Aorta (tissue), 5 donors: ENCODE results near the gene SIRT5. TPM values are rescaled to one million over a fixed set of nuclear protein-coding genes. Genes with fewer than 3 reads are reported as not detected.

Experiments
- ATAC-seq: fragments of 200-7000 bp; cut with Tn5 transposase; one replicate; pipeline ENCODE4 v1.9.1; 2022; ENCODE audit warnings: moderate library complexity; ENCODE audit not compliant: low FRiP score
- DNase-seq, 2 donors: peaks; one replicate each; pipeline ENCODE4 v3.0.0-alpha.2; 2020
- H3K27ac ChIP-seq, 2 donors: one replicate each; pipeline ENCODE4 v1.5.1; 2013; ENCODE audit warnings: low read length in 2 of 2, mild to moderate bottlenecking in 2 of 2, moderate library complexity in 2 of 2, control low read depth in 1 of 2, inconsistent platforms in 1 of 2, low read depth in 1 of 2
- H3K27me3 ChIP-seq, 2 donors: one replicate each; pipeline ENCODE4 v1.6.1; 2013; ENCODE audit warnings: control low read depth in 1 of 2, low read length in 1 of 2, mild to moderate bottlenecking in 1 of 2, moderate library complexity in 1 of 2; ENCODE audit not compliant: insufficient read depth in 2 of 2, control insufficient read depth in 1 of 2
- H3K36me3 ChIP-seq, 2 donors: one replicate each; pipeline ENCODE4 v1.6.1; 2013; ENCODE audit warnings: control low read depth in 1 of 2, low read length in 1 of 2, mild to moderate bottlenecking in 1 of 2; ENCODE audit not compliant: insufficient read depth in 2 of 2, control insufficient read depth in 1 of 2
- H3K4me1 ChIP-seq, 2 donors: one replicate each; pipeline ENCODE4 v1.6.1; 2013; ENCODE audit warnings: low read length in 2 of 2, control low read depth in 1 of 2, mild to moderate bottlenecking in 1 of 2, moderate library complexity in 1 of 2; ENCODE audit not compliant: insufficient read depth in 2 of 2, control insufficient read depth in 1 of 2
- H3K4me3 ChIP-seq, 2 donors: one replicate each; pipeline ENCODE4 v1.5.1; 2013; ENCODE audit warnings: low read length in 2 of 2, control low read depth in 1 of 2, mild to moderate bottlenecking in 1 of 2
- H3K9me3 ChIP-seq: one replicate; pipeline ENCODE4 v1.6.1; 2013; ENCODE audit warnings: mild to moderate bottlenecking, low read length; ENCODE audit not compliant: control insufficient read depth
- WGBS, 2 donors: extraction: QIAGEN DNeasy Blood & Tissue Kit; methylation state at CpG; one replicate each; pipeline ENCODE4 v1.1.7; 2013; 5-methylcytosine and 5-hydroxymethylcytosine counted together
- intact Hi-C, 2 donors: fragments of 100-400 bp; cut with DNase I; formaldehyde crosslinking; loops; one replicate each; pipeline versions ENCODE4 v1.14.2 to v1.15.0; 2022
- polyA plus RNA-seq, 2 donors: library from polyadenylated mRNA; stranded (reverse); fragments of 200-250 nt; gene quantifications; one replicate each; pipeline ENCODE4 v1.2.3, GENCODE V29; 2013
- total RNA-seq, 2 donors: library from RNA; stranded (reverse); fragmentation: NEBNext Ultra II Directional; extraction: Animal tissue kit (Norgen Biotek cat#: 25700); gene quantifications; one replicate each; pipeline ENCODE4 v1.2.1, GENCODE V29; 2021
- donor health status: healthy with polysubstance abuse.
- donor health status: Bipolar disorder and iron deficiency.
- donor health status: DM: no; HTN: no; CAD: no.
- donor health status: DM: no; HTN: no; CAD: no.
- donor health status: DM: yes; HTN: yes; CAD: no.

Gene SIRT5
- total and polyA plus RNA-seq, 4 donors: 5.0 to 9.8 (median 7.3) TPM

DNA sequence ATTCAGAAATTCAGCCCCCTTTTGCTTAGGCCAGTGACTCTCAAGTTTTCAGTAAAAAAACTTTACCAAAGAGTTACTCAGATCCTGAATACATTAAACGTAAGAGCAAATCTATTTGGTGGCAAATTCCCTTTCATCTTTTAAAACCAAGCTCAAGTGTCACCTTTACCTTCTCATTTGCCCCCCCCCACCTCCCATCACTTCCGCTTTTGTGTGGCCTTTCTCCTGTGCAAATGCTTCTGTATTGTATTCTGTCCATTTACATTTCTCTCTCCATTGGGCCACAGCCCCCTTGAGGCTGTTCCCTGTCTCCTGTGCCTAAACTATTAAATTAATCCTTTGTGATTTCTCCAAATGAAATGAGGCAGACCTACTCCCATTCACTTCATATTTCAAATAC, 42.7 kb downstream of the SIRT5 start:
- Histone ChIP-seq H3K4me1 (peaks cover 0 to 3% of the 10 kb centered on the region in 2 donors), H3K27me3 (no peaks in the 10 kb centered on the region), H3K27ac (no peak overlapping the region), H3K36me3 (peaks cover 0 to 3% of the 10 kb centered on the region in 2 donors), H3K9me3 (no peaks in the 10 kb centered on the region), H3K4me3 (no peak overlapping the region)
- ATAC-seq (no peak), DNase-seq (no peak)
- 74 to 83% methylated on average over 2 of the region's 2 CpGs for WGBS, 2 donors
- intact Hi-C loops: loop anchor here (5.0 to 10.0 kb wide), 3 partner anchors 95 to 150 kb away; partner anchors contain the start of gene RANBP9 (in 1 of the 2)

- no peak for ATAC-seq
- H3K36me3 ChIP-seq: peaks cover 0 to 4% of the 10 kb centered on the region in 2 donors
Observed at GRCh38 chr6:13624871-13625288, 50.5 kb downstream of the SIRT5 start.

DNA sequence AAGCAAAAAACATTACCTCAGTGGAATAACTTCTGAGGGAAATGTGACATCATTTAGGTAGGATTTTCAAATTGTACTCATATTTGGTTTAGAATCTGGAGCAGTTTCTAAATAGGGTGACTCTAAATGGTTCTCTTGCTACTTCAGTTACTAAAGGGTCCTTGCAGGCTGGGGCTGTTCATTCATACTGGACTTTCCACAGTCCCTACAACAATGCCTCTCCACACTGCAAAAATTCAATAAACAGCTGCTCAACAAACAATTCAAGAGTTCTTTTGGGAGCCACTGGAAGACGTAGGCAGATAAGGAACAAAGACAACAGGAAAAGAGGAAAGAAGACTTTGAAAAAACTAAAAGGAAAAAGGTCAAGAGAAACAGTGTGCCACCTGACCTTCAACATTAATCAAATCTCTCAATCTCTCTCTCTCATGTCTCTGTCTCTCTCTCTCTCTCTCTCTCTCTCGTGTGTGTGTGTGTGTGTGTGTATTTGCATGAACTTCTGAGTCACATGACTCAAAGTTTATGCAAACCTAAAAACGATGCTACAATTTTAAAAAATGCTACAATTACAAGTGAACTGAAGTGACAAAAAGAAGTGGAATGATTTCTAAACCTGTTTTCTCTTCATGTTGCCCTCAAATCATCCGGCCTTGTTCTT, 55.2 kb downstream of the SIRT5 start:
- Histone ChIP-seq H3K4me1 (peaks cover 0 to 3% of the 10 kb centered on the region in 2 donors), H3K27me3 (no peaks in the 10 kb centered on the region), H3K4me3 (no peak overlapping the region), H3K36me3 (peaks cover 0 to 1% of the 10 kb centered on the region in 2 donors), H3K9me3 (no peaks in the 10 kb centered on the region), H3K27ac (no peak overlapping the region)
- intact Hi-C loops: loop anchor here in 1 of 2 donors (5.0 kb wide), 1 partner anchor 83 kb away; the partner anchor contains the start of gene RANBP9
- 62 to 63% methylated on average over 4 of the region's 4 CpGs for WGBS, 2 donors
- DNase-seq (no peak), ATAC-seq (no peak)

More at GRCh38 chr6:13624871-13625288, 50.5 kb downstream of the SIRT5 start:
- Histone ChIP-seq H3K27ac (no peak overlapping the region), H3K4me3 (no peak overlapping the region), H3K9me3 (no peaks in the 10 kb centered on the region), H3K27me3 (no peaks in the 10 kb centered on the region), H3K4me1 (peaks cover 0 to under 1% of the 10 kb centered on the region in 2 donors)
- DNase-seq: no peak
- WGBS, 2 donors: 58 to 60% methylated on average over 4 of the region's 4 CpGs
- intact Hi-C loops: no loop called here

DNA sequence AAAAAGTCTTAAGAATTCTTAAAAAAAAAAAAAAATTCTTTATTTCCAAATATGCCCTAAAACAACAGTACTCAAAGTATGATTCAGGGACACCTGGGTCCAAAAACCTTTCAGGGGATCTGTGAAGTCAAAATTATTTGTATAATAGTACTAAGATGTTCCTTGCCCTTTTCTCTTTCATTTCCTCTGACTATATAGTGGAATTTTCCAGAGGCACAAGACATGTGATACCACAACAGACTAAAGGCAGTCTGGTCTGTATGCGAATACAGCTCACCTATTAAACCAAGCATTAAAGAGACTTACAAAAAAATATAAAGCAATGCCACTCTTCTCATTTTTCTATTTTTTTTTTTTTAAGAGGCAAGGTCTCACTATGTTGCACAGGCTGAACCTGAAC, 56.1 kb downstream of the SIRT5 start:
- Histone ChIP-seq H3K27me3 (no peaks in the 10 kb centered on the region), H3K27ac (no peak overlapping the region), H3K9me3 (no peaks in the 10 kb centered on the region), H3K36me3 (peaks cover 0 to under 1% of the 10 kb centered on the region in 2 donors), H3K4me3 (no peak overlapping the region), H3K4me1 (peaks cover 0 to 3% of the 10 kb centered on the region in 2 donors)
- WGBS, 2 donors: 88 to 93% methylated on average over 1 of the region's 1 CpG
- DNase-seq (no peak), ATAC-seq (no peak)
- intact Hi-C loops: loop anchor here in 1 of 2 donors (5.0 kb wide), 1 partner anchor 82 kb away; the partner anchor contains the start of gene RANBP9

GRCh38 chr6:13633343-13633742, 58.9 kb downstream of the SIRT5 start:
- H3K9me3 ChIP-seq: no peaks in the 10 kb centered on the region
- H3K36me3 ChIP-seq: no peaks in the 10 kb centered on the region
- H3K4me1 ChIP-seq: peaks cover 0 to 3% of the 10 kb centered on the region in 2 donors
- DNase-seq (no peak), ATAC-seq (no peak)
- 95 to 98% methylated on average over 2 of the region's 2 CpGs for WGBS, 2 donors
- H3K4me3 ChIP-seq: no peak overlapping the region
- intact Hi-C loops: loop anchor here in 1 of 2 donors (5.0 kb wide), 1 partner anchor 79 kb away; the partner anchor contains the start of gene RANBP9
- H3K27me3 ChIP-seq: no peaks in the 10 kb centered on the region
- H3K27ac ChIP-seq: no peak overlapping the region

- Histone ChIP-seq H3K36me3 (no peaks in the 10 kb centered on the region), H3K4me3 (no peak overlapping the region), H3K9me3 (no peaks in the 10 kb centered on the region), H3K4me1 (no peaks in the 10 kb centered on the region), H3K27ac (no peak overlapping the region), H3K27me3 (no peaks in the 10 kb centered on the region)
- ATAC-seq (no peak), DNase-seq (no peak)
- intact Hi-C loops: no loop called here
- WGBS, 2 donors: 89 to 92% methylated on average over 4 of the region's 4 CpGs
Observed at GRCh38 chr6:13635948-13636658, 61.7 kb downstream of the SIRT5 start.

DNA sequence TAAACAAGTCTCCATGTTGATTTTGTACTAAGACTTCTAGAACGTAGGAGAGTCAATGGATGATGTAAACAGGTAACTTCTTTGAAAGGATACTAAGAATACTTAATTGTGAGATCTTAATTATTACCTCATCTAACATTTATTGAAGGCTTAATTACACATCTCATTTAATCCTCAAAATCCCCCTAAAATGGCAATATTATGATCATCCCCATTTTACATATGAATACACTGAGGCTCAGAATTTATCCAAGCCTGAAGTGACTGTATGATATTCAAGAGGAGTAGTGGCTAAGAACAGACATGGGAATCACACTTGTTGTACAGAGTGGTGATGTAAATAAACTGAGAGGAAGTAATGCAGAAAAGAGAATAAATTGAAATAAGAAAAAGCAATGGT, 63.6 kb downstream of the SIRT5 start:
- H3K36me3 ChIP-seq: no peaks in the 10 kb centered on the region
- ATAC-seq: no peak
- no peaks in the 10 kb centered on the region for H3K27me3 ChIP-seq
- no peak overlapping the region for H3K4me3 ChIP-seq
- intact Hi-C loops: no loop called here
- WGBS, 2 donors: 82 to 94% methylated on average over 1 of the region's 1 CpG
- no peak overlapping the region for H3K27ac ChIP-seq
- H3K4me1 ChIP-seq: no peaks in the 10 kb centered on the region
- no peaks in the 10 kb centered on the region for H3K9me3 ChIP-seq
- no peak for DNase-seq

- ATAC-seq: no peak
- no peaks in the 10 kb centered on the region for H3K36me3 ChIP-seq
- no peak overlapping the region for H3K27ac ChIP-seq
Observed at GRCh38 chr6:13638626-13639025, 64.2 kb downstream of the SIRT5 start.

More at GRCh38 chr6:13638626-13639025, 64.2 kb downstream of the SIRT5 start:
- no peaks in the 10 kb centered on the region for H3K9me3 ChIP-seq
- no peak for DNase-seq
- H3K4me1 ChIP-seq: no peaks in the 10 kb centered on the region
- 86 to 89% methylated on average over 4 of the region's 4 CpGs for WGBS, 2 donors
- H3K27me3 ChIP-seq: no peaks in the 10 kb centered on the region
- H3K4me3 ChIP-seq: no peak overlapping the region
- intact Hi-C loops: no loop called here
